Right lobe of liver (tissue), 4 donors: ENCODE measurements around the gene TMEM187.

Experiments used
- POLR2A ChIP-seq: fragments of 450-650 bp; IDR thresholded peaks from one replicate; pipeline ENCODE4 v1.6.1; 2017; ENCODE audit warnings: antibody characterized with exemption, mild to moderate bottlenecking
- TF ChIP-seq, protein P1 (sequence below), 4 donors: fragments of 200-600 bp in 3 of 4; fragments of 450-650 bp in 1 of 4; IDR thresholded peaks; one replicate each; pipeline versions ENCODE4 v1.5.1 to v1.8.0; 2016 to 2022; ENCODE audit warnings: antibody characterized with exemption in 4 of 4, mild to moderate bottlenecking in 2 of 4
- donor health status: DM: no; HTN: no; CAD: no.
- donor health status: DM: no; HTN: no; CAD: no.
- donor health status: DM: no; HTN: yes; CAD: no.

DNA sequence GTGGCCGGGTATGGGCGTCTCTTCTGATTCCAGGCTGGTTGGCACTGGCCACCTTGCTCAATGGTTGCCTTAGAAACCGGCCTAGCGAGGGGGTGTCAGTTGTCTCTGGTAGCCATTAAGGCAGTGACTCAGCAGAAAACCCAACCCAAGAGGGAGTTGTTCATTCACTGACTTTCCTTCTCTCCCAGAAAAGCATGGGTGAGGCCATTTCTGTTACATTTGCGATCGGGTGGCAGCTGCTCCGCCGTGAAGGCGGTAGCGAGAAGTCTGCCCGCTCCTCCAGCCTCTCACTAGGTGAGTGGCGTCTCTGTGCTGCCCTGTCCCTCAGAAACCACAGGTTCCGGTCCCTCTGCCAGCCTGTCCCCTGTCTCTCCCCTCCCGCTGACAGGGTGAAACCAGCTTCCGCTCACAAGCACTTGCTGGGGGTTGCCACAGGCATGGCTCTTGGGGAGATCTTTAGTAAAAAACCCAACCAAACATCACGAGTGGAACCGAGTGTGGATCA, 29.7 kb downstream of the TMEM187 start:
- TF ChIP-seq POLR2A: no peak
- TF ChIP-seq, protein P1, sequence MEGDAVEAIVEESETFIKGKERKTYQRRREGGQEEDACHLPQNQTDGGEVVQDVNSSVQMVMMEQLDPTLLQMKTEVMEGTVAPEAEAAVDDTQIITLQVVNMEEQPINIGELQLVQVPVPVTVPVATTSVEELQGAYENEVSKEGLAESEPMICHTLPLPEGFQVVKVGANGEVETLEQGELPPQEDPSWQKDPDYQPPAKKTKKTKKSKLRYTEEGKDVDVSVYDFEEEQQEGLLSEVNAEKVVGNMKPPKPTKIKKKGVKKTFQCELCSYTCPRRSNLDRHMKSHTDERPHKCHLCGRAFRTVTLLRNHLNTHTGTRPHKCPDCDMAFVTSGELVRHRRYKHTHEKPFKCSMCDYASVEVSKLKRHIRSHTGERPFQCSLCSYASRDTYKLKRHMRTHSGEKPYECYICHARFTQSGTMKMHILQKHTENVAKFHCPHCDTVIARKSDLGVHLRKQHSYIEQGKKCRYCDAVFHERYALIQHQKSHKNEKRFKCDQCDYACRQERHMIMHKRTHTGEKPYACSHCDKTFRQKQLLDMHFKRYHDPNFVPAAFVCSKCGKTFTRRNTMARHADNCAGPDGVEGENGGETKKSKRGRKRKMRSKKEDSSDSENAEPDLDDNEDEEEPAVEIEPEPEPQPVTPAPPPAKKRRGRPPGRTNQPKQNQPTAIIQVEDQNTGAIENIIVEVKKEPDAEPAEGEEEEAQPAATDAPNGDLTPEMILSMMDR (IDR thresholded peaks at IDR 0.05): no peak
